IMR-90 (cell line): ENCODE data around the gene ZCWPW1.

Source experiments
- BHLHE40 ChIP-seq: fragments of 150-350 bp; IDR thresholded peaks from 2 replicates; pipeline ENCODE4 v1.6.1; 2016; ENCODE audit warnings: mild to moderate bottlenecking, low read depth, low read length
- CEBPB ChIP-seq: IDR thresholded peaks from 2 replicates; pipeline ENCODE4 v1.6.1; 2012; ENCODE audit warnings: low read depth, low read length, improper control_type of control experiment
- CHD1 ChIP-seq: IDR thresholded peaks from 2 replicates; pipeline ENCODE4 v1.6.1; 2012; ENCODE audit warnings: low read depth, low read length, improper control_type of control experiment
- FOS ChIP-seq: fragments of 150-350 bp; IDR thresholded peaks from 2 replicates; pipeline ENCODE4 v1.6.1; 2016; ENCODE audit warnings: low read depth, low read length
- MAZ ChIP-seq: IDR thresholded peaks from 2 replicates; pipeline ENCODE4 v1.6.1; 2012; ENCODE audit warnings: low read depth, mild to moderate bottlenecking, low read length, improper control_type of control experiment, moderate library complexity, borderline replicate concordance
- MXI1 ChIP-seq: IDR thresholded peaks from 2 replicates; pipeline ENCODE4 v1.6.1; 2012; ENCODE audit warnings: low read depth, mild to moderate bottlenecking, low read length, moderate library complexity, borderline replicate concordance
- POLR2A ChIP-seq: IDR thresholded peaks from 2 replicates; pipeline ENCODE4 v1.6.1; 2012; ENCODE audit warnings: mild to moderate bottlenecking, low read depth, low read length
- RAD21 ChIP-seq: IDR thresholded peaks from 2 replicates; pipeline ENCODE4 v1.6.1; 2012; ENCODE audit warnings: low read length, improper control_type of control experiment
- RCOR1 ChIP-seq: IDR thresholded peaks from 2 replicates; pipeline ENCODE4 v1.6.1; 2012; ENCODE audit warnings: mild to moderate bottlenecking, low read length, improper control_type of control experiment; ENCODE audit not compliant: insufficient replicate concordance
- RFX5 ChIP-seq: IDR thresholded peaks from 2 replicates; pipeline ENCODE4 v1.8.0; 2012; ENCODE audit warnings: low read depth, mild to moderate bottlenecking, low read length, moderate library complexity
- SMC3 ChIP-seq: fragments of 150-350 bp; IDR thresholded peaks from 2 replicates; pipeline ENCODE4 v1.6.1; 2016; ENCODE audit warnings: low read depth, mild to moderate bottlenecking, antibody characterized with exemption, low read length, moderate library complexity
- USF2 ChIP-seq: fragments of 150-350 bp; IDR thresholded peaks from 2 replicates; pipeline ENCODE4 v1.6.1; 2017; ENCODE audit warnings: mild to moderate bottlenecking, antibody characterized with exemption, low read length, low read depth
- TF ChIP-seq, protein P1 (sequence below): conservative IDR thresholded peaks from 2 replicates; pipeline ENCODE4 v1.5.1; 2012; ENCODE audit warnings: mild to moderate bottlenecking, low read depth, low read length, improper control_type of control experiment
- TF ChIP-seq, protein P2 (sequence below): fragments of 150-350 bp; IDR thresholded peaks from 2 replicates; pipeline ENCODE4 v1.6.1; 2016; ENCODE audit warnings: low read depth, mild to moderate bottlenecking, low read length, moderate library complexity, borderline replicate concordance

GRCh38 chr7:100432621-100433275 lies 4.2 kb upstream of the ZCWPW1 start:
- TF ChIP-seq FOS (no peak), RCOR1 (no peak), RAD21 (no peak), BHLHE40 (no peak), MAZ (no peak), POLR2A (no peak), RFX5 (no peak), CEBPB (no peak), MXI1 (no peak), USF2 (no peak), CHD1 (no peak), SMC3 (no peak)
- TF ChIP-seq, protein P1, sequence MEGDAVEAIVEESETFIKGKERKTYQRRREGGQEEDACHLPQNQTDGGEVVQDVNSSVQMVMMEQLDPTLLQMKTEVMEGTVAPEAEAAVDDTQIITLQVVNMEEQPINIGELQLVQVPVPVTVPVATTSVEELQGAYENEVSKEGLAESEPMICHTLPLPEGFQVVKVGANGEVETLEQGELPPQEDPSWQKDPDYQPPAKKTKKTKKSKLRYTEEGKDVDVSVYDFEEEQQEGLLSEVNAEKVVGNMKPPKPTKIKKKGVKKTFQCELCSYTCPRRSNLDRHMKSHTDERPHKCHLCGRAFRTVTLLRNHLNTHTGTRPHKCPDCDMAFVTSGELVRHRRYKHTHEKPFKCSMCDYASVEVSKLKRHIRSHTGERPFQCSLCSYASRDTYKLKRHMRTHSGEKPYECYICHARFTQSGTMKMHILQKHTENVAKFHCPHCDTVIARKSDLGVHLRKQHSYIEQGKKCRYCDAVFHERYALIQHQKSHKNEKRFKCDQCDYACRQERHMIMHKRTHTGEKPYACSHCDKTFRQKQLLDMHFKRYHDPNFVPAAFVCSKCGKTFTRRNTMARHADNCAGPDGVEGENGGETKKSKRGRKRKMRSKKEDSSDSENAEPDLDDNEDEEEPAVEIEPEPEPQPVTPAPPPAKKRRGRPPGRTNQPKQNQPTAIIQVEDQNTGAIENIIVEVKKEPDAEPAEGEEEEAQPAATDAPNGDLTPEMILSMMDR: no peak
- TF ChIP-seq, protein P2, sequence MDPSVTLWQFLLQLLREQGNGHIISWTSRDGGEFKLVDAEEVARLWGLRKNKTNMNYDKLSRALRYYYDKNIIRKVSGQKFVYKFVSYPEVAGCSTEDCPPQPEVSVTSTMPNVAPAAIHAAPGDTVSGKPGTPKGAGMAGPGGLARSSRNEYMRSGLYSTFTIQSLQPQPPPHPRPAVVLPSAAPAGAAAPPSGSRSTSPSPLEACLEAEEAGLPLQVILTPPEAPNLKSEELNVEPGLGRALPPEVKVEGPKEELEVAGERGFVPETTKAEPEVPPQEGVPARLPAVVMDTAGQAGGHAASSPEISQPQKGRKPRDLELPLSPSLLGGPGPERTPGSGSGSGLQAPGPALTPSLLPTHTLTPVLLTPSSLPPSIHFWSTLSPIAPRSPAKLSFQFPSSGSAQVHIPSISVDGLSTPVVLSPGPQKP: no peak
